Activated naive CD8-positive, alpha-beta T cell (primary cell): ENCODE data around the gene RASGRF1.

ENCODE experiments used
- H3K27ac Mint-ChIP-seq: one replicate; pipeline ENCODE4 v1.8.0; 2021; ENCODE audit warnings: mixed read lengths
- H3K27me3 Mint-ChIP-seq: one replicate; pipeline ENCODE4 v1.8.0; 2021; ENCODE audit warnings: mixed read lengths
- H3K36me3 Mint-ChIP-seq: one replicate; pipeline ENCODE4 v1.8.0; 2021; ENCODE audit warnings: mixed read lengths
- H3K4me1 Mint-ChIP-seq: one replicate; pipeline ENCODE4 v1.8.0; 2021; ENCODE audit warnings: low read depth, mixed read lengths
- H3K4me3 Mint-ChIP-seq: one replicate; pipeline ENCODE4 v1.8.0; 2021; ENCODE audit warnings: mild to moderate bottlenecking, mixed read lengths
- H3K9me3 Mint-ChIP-seq: one replicate; pipeline ENCODE4 v1.8.0; 2021; ENCODE audit warnings: low read depth, mixed read lengths

The RASGRF1 gene

GRCh38 chr15:79088426-79089205 lies 2.0 kb downstream of the RASGRF1 start:
- no peak overlapping the region for H3K27ac Mint-ChIP-seq
- H3K9me3 Mint-ChIP-seq, result no peaks in the 10 kb centered on the region
- no peak overlapping the region for H3K4me3 Mint-ChIP-seq
- peaks cover 10% of the 10 kb centered on the region for H3K4me1 Mint-ChIP-seq
- peaks cover 26% of the 10 kb centered on the region for H3K27me3 Mint-ChIP-seq
- no peaks in the 10 kb centered on the region for H3K36me3 Mint-ChIP-seq

GRCh38 chr15:79086814-79087213 lies 3.8 kb downstream of the RASGRF1 start:
- Mint-ChIP-seq H3K9me3 (no peaks in the 10 kb centered on the region), H3K36me3 (no peaks in the 10 kb centered on the region), H3K27me3 (peaks cover 19% of the 10 kb centered on the region), H3K4me1 (peaks cover 7% of the 10 kb centered on the region), H3K4me3 (no peak overlapping the region), H3K27ac (no peak overlapping the region)

- Mint-ChIP-seq H3K4me1 (no peaks in the 10 kb centered on the region), H3K27me3 (peaks cover 14% of the 10 kb centered on the region), H3K9me3 (no peaks in the 10 kb centered on the region), H3K27ac (no peak overlapping the region), H3K4me3 (no peak overlapping the region), H3K36me3 (no peaks in the 10 kb centered on the region)
Measured at GRCh38 chr15:79084308-79084968, 6.1 kb downstream of the RASGRF1 start.

DNA sequence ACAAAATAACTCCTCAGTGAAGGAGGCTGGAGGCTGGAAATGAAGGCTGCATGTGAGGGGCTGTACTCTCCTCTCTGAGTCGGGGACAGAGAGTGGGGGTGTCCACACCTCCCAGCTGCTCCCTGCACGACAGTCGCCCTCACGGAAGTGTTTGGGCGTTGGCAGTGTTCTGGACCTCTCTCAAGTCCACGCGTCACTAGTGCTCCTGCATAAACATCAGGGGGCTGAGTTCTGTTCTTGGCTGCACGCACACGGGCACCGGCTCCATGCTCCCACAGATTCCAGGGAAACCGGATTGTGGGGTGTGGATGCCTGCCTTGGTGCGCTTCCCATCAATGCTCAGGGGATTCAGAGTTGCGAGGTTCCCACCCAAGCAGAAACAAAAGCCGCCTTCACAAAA lies 7.4 kb downstream of the RASGRF1 start:
- Mint-ChIP-seq H3K4me1 (no peaks in the 10 kb centered on the region), H3K27ac (no peak overlapping the region), H3K36me3 (no peaks in the 10 kb centered on the region), H3K4me3 (no peak overlapping the region), H3K9me3 (no peaks in the 10 kb centered on the region), H3K27me3 (peaks cover 8% of the 10 kb centered on the region)

DNA sequence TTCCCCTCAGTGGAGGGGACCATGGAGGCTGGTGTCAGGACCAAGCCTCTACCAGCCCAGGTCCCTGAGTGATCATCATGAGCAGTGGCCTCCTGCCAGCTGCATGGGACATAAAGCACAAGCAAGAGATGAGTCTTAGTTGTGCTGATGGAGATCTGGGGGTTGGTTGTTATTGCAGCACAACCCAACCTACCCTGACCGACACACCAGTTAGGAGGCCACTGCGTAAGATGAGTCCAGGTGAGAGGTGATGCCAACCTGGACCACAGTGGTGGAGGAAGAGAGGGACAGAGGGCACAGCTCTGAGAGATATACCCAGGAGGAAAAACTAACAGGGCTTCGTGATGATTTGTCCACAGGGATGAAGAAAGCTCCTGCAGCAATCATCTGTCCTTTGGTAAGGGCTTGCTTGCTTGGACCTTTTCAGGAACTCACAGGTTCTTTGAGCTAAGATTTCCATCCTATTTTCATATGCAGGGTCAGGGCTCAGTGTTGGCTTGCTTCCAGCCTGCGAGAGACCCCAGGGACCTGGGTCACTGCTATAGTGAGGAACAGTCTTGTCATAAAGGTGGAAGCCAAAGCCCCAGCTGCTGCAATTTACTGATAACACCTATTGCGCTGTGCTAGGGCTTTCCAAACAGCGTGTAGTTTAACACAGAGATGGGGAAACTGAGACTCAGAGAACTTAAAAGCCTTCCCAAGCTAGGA lies 8.1 kb downstream of the RASGRF1 start:
- Mint-ChIP-seq H3K9me3 (no peaks in the 10 kb centered on the region), H3K4me3 (no peak overlapping the region), H3K27ac (no peak overlapping the region), H3K4me1 (no peaks in the 10 kb centered on the region), H3K36me3 (no peaks in the 10 kb centered on the region), H3K27me3 (peaks cover 6% of the 10 kb centered on the region)

DNA sequence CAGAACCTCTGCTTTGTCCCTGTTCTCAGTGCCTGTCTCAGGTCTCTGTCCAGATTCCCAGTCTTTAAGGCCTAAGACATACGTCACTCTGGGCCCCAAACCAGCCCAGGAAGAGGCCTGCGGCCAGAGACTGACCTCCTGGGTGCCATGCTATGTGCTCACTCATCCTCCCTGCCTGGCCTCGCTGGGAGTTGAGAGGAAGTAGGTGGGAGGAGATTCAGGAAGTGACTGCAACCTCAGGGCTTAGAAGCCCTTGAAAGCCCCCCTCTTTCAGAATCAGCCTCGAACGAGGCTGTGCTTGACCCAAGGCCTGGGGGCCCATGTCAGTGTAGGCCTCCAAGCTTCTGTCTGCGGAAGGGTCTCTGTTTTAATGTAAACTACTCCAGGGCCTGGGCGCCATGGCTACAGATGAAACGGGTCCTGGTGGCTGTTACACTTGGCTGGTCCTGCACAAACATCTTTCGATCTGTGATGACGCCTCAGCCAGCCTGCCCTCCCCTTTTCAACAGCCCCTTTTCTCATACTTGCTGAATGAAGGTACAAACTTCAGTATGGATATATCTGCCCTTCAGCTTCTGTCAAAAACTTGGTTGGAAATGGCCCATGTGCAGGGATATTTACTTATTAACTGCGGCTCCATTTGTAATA lies 11.7 kb downstream of the RASGRF1 start:
- H3K27me3 Mint-ChIP-seq, result peaks cover 4% of the 10 kb centered on the region
- no peak overlapping the region for H3K4me3 Mint-ChIP-seq
- H3K9me3 Mint-ChIP-seq, result no peaks in the 10 kb centered on the region
- no peak overlapping the region for H3K27ac Mint-ChIP-seq
- H3K36me3 Mint-ChIP-seq, result no peaks in the 10 kb centered on the region
- no peaks in the 10 kb centered on the region for H3K4me1 Mint-ChIP-seq

DNA sequence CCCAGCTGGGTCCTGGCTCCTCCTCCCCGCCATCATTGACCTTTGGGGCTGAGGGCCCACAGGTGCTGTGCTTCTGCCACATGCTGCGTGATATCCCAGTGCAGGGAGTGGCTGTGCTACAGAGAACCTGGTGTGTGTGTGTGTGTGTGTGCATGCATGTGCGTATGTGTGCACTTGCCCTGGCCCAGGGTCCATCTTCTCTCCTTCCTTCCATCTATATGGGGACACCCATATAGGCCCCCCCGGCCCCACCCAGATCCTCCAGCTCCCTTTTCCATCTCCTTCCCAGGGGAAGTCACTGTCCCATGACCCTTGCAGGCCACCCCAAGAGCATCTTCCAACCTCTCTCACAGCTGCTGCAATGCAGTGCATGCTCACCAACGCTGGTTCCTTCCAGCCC lies 12.6 kb downstream of the RASGRF1 start:
- Mint-ChIP-seq H3K36me3 (no peaks in the 10 kb centered on the region), H3K9me3 (no peaks in the 10 kb centered on the region), H3K4me1 (no peaks in the 10 kb centered on the region), H3K27me3 (peaks cover 2% of the 10 kb centered on the region), H3K27ac (no peak overlapping the region), H3K4me3 (no peak overlapping the region)

DNA sequence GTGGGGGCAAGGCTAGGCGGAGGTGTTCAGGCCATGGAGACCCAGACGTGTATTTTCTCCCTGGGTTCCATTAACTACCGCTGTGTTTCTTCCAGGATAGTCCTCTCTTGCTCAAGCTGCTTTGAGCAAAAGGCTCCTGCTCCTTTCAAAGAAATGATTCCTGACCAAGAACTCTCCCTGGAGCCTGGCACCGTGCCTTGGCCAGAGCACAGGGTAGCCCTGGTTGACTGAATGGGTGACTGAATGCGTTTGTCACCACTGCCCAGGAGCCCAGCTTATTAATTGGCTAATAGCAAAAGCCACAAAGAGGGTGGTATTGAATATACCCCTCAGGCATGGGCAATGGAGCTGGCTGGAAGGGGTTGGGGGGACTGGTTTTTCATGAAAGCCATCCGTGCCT lies 13.9 kb downstream of the RASGRF1 start:
- H3K36me3 Mint-ChIP-seq, result no peaks in the 10 kb centered on the region
- no peak overlapping the region for H3K27ac Mint-ChIP-seq
- no peaks in the 10 kb centered on the region for H3K9me3 Mint-ChIP-seq
- H3K4me3 Mint-ChIP-seq, result no peak overlapping the region
- H3K27me3 Mint-ChIP-seq, result peaks cover 2% of the 10 kb centered on the region
- H3K4me1 Mint-ChIP-seq, result no peaks in the 10 kb centered on the region

GRCh38 chr15:79075256-79075655 lies 15.3 kb downstream of the RASGRF1 start:
- Mint-ChIP-seq H3K4me1 (no peaks in the 10 kb centered on the region), H3K9me3 (no peaks in the 10 kb centered on the region), H3K27me3 (peaks cover 2% of the 10 kb centered on the region), H3K4me3 (no peak overlapping the region), H3K36me3 (no peaks in the 10 kb centered on the region), H3K27ac (no peak overlapping the region)

DNA sequence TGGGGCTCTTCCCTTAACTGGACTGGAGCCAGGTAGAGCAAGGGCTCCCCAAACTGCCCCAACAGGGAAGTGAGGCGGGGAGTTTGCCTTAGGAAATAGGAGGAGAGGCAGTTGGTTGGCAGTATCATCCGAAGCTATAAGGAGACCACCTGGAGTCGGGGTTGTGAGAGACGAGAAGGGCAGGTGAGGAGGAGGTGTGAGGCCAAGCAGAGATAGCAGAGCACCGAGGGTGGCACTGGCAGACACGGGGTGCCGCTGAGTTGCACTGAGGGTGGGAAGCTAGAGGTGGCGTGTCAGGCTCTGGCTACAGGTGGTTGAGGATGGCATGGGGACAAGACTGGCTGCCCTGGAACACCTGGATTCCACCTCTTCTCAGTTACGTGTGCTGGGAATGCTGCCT lies 17.2 kb downstream of the RASGRF1 start:
- Mint-ChIP-seq H3K9me3 (no peaks in the 10 kb centered on the region), H3K4me3 (no peak overlapping the region), H3K36me3 (no peaks in the 10 kb centered on the region), H3K27me3 (peaks cover 2% of the 10 kb centered on the region), H3K27ac (no peak overlapping the region), H3K4me1 (no peaks in the 10 kb centered on the region)

DNA sequence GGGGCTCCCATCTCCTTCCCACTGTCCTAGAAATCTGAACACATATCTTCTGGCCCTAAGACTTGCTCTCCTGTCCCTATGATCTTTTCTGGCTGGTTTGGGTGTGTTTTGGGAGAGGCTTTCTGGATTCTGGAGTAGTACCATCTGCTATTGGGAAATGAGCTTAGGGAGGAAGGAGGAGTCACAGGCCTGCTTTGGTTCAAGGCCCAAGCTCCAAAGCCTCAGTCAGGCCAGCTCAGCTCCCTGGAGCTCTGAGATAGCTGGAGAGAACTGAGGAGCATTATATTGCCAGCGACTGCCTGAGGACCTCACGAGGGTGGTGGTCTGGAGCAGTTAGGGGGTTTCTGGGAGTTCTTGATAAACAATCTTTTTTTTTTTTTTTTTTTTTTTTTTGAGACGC lies 18.7 kb downstream of the RASGRF1 start:
- Mint-ChIP-seq H3K27me3 (peaks cover 2% of the 10 kb centered on the region), H3K27ac (no peak overlapping the region), H3K4me1 (no peaks in the 10 kb centered on the region), H3K9me3 (no peaks in the 10 kb centered on the region), H3K4me3 (no peak overlapping the region), H3K36me3 (no peaks in the 10 kb centered on the region)

DNA sequence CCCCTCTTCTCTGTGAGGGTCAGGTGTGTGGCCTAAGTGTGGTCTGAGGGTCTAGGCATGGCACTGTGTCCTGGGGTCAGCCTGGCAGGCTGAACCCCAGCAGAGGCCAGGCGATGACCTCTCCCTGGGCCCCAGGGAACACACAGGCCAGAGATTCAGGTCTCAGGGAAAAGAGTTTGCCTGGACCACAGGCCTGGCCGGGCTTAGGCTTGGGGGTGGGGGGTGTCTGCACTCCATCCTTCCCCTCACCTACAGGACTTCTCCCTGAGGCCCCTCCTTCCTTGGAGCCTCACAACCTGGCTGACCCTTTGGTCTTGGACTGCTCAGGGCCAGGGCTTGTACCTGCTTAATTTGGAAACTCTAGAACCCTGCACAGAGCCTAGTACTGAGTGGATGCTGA lies 21.8 kb downstream of the RASGRF1 start:
- Mint-ChIP-seq H3K27ac (no peak overlapping the region), H3K4me1 (no peaks in the 10 kb centered on the region), H3K4me3 (no peak overlapping the region)

GRCh38 chr15:79067969-79068368 lies 22.6 kb downstream of the RASGRF1 start:
- no peaks in the 10 kb centered on the region for H3K9me3 Mint-ChIP-seq
- H3K4me1 Mint-ChIP-seq, result no peaks in the 10 kb centered on the region
- H3K36me3 Mint-ChIP-seq, result no peaks in the 10 kb centered on the region
- no peak overlapping the region for H3K4me3 Mint-ChIP-seq
- H3K27ac Mint-ChIP-seq, result no peak overlapping the region
- H3K27me3 Mint-ChIP-seq, result peaks cover 2% of the 10 kb centered on the region

More for the DNA sequence above, 21.8 kb downstream of the RASGRF1 start:
- Mint-ChIP-seq H3K27me3 (peaks cover 2% of the 10 kb centered on the region), H3K9me3 (no peaks in the 10 kb centered on the region), H3K36me3 (no peaks in the 10 kb centered on the region)

DNA sequence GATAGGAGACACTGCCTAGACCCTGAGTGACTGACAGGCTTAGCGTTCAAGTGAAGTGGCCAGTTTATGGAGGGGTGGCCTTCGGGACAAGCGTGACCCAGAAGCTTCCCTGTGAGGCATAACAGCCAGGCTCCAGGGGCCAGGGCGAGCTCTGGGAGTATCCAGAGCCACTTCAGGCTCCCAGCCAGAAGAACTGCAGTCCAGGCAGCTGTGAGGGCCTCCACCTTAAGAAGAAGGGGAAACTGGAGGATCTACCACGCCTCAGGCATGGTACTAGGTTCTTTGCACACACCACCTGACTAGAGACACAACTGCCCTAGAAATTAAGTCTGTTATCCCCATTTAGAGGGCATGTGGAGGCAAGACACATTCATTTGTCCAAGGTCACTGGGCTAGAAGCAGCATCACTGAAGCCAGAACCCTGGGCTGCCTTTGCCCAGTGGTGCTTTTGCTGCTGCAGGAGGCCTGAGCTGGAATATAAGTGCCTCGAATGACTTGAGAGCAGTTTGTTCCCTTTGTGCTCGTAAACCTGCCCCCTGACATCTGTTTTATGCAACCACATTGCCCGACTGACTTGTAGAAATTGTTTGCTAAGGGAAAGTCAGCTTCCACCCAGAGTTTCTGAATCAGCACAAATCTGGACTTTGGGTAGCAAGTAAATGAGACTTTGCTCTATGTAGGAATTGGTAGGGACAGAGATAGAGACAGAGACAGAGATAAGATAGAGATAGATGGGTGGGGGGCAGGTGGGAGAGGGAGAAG lies 23.3 kb downstream of the RASGRF1 start:
- Mint-ChIP-seq H3K36me3 (no peaks in the 10 kb centered on the region), H3K27ac (no peak overlapping the region), H3K9me3 (no peaks in the 10 kb centered on the region), H3K4me3 (no peak overlapping the region), H3K4me1 (no peaks in the 10 kb centered on the region), H3K27me3 (peaks cover 2% of the 10 kb centered on the region)
